Nephron (organoid): ENCODE measurements around the gene IGF1R.
"Not testable (repeated sequence)": the region's sequence is repeated elsewhere in the genome, so short reads cannot be mapped to it uniquely, and the experiment has no call there.

ENCODE experiments used
- H3K27ac Mint-ChIP-seq, 3 experiments: 2 replicates each; pipeline ENCODE4 v1.8.0; 2020; ENCODE audit warnings: mixed read lengths in 3 of 3, mild to moderate bottlenecking in 2 of 3, moderate library complexity in 1 of 3
- H3K27me3 Mint-ChIP-seq: 2 replicates; pipeline ENCODE4 v1.8.0; 2021; ENCODE audit warnings: low read depth, mild to moderate bottlenecking, moderate library complexity, mixed read lengths
- H3K36me3 Mint-ChIP-seq: 2 replicates; pipeline ENCODE4 v1.8.0; 2020; ENCODE audit warnings: low read depth, mixed read lengths
- H3K4me1 Mint-ChIP-seq: 2 replicates; pipeline ENCODE4 v1.8.0; 2020; ENCODE audit warnings: mixed read lengths
- H3K4me3 Mint-ChIP-seq, 3 experiments: 2 replicates each; pipeline ENCODE4 v1.8.0; 2020; ENCODE audit warnings: mild to moderate bottlenecking in 3 of 3, mixed read lengths in 3 of 3, moderate library complexity in 2 of 3
- H3K9me3 Mint-ChIP-seq: 2 replicates; pipeline ENCODE4 v1.8.0; 2020; ENCODE audit warnings: mixed read lengths
- CTCF ChIP-seq, 3 experiments: fragments of 200-600 bp; sonication (generic); IDR thresholded peaks; one replicate each; pipeline ENCODE4 v1.5.0; 2021; ENCODE audit warnings: antibody characterized with exemption in 3 of 3; ENCODE audit not compliant: unreplicated experiment in 3 of 3

IGF1R gene

DNA sequence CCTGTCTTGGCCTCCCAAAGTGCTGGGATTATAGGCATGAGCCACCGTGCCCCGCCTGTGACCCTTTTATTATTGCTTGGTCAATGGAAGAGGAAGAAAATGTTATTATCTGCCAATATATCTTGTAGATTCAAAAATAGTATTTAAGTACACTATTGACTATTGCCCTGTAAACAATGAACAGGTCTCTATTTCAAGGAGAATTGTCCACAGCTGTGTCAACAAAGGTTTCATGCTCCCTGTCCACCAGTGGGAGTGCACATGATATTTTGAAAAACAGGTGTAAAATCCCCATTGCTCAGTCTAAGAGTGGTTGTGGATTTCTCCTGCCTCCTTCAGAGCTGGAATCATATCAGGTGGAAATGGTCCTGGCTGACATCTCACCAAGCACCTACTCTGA is 36.5 kb upstream of the IGF1R start:
- TF ChIP-seq CTCF (IDR thresholded peaks at IDR 0.05; ENCODE audit: unreplicated experiment in 3 of 3) = no peak
- Mint-ChIP-seq H3K4me1 (no peaks in the 10 kb centered on the region), H3K27me3 (peaks cover 9% of the 10 kb centered on the region), H3K36me3 (no peaks in the 10 kb centered on the region), H3K9me3 (no peaks in the 10 kb centered on the region), H3K4me3 (no peak overlapping the region), H3K27ac (no peak overlapping the region)

DNA sequence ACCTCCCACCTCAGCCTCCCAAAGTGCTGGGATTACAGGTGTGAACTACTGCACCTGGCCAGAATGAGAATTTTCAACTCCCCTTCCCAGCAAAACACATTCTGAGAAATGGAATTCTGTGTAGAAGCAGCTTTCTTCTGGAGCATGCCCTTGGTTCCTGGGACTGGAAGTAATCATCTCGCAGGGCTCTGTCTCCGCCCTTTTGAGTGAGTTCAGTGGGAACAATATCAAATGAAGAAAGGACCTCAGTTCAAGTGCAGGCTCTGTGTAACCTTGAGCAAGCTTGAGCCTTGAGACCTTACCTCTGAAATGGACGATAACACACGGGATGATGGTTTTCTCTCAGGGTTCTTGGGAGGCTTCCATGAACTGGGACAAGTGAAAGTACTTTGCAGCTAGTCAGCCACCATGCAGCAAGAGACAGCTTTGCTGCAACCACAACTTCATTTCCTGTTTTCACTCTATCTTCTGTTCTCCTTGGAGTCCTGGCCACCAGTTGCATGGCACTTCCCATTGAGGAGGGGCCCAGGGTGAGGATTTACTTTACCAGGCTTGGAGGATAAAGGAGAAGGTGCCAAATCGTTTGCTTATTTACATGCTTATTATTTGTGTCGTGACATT is 35.7 kb upstream of the IGF1R start:
- peaks cover 9% of the 10 kb centered on the region for H3K27me3 Mint-ChIP-seq
- H3K9me3 Mint-ChIP-seq = no peaks in the 10 kb centered on the region
- H3K4me1 Mint-ChIP-seq = no peaks in the 10 kb centered on the region
- no peak for TF ChIP-seq CTCF (IDR thresholded peaks at IDR 0.05; ENCODE audit: unreplicated experiment in 3 of 3)
- no peaks in the 10 kb centered on the region for H3K36me3 Mint-ChIP-seq
- H3K4me3 Mint-ChIP-seq = no peak overlapping the region
- no peak overlapping the region for H3K27ac Mint-ChIP-seq

- TF ChIP-seq CTCF (IDR thresholded peaks at IDR 0.05; ENCODE audit: unreplicated experiment in 3 of 3) = no peak
- Mint-ChIP-seq H3K27me3 (peaks cover 11% of the 10 kb centered on the region), H3K27ac (no peak overlapping the region), H3K36me3 (no peaks in the 10 kb centered on the region), H3K4me3 (no peak overlapping the region), H3K9me3 (no peaks in the 10 kb centered on the region), H3K4me1 (no peaks in the 10 kb centered on the region)
Observed at GRCh38 chr15:98614681-98615080, 33.7 kb upstream of the IGF1R start.

- Mint-ChIP-seq H3K4me3 (no peak overlapping the region), H3K36me3 (no peaks in the 10 kb centered on the region), H3K4me1 (peaks cover 8% of the 10 kb centered on the region), H3K9me3 (no peaks in the 10 kb centered on the region), H3K27me3 (peaks cover 24% of the 10 kb centered on the region), H3K27ac (no peak overlapping the region)
- TF ChIP-seq CTCF (IDR thresholded peaks at IDR 0.05; ENCODE audit: unreplicated experiment in 3 of 3) = no peak
Observed at GRCh38 chr15:98616397-98616796, 31.9 kb upstream of the IGF1R start.

DNA sequence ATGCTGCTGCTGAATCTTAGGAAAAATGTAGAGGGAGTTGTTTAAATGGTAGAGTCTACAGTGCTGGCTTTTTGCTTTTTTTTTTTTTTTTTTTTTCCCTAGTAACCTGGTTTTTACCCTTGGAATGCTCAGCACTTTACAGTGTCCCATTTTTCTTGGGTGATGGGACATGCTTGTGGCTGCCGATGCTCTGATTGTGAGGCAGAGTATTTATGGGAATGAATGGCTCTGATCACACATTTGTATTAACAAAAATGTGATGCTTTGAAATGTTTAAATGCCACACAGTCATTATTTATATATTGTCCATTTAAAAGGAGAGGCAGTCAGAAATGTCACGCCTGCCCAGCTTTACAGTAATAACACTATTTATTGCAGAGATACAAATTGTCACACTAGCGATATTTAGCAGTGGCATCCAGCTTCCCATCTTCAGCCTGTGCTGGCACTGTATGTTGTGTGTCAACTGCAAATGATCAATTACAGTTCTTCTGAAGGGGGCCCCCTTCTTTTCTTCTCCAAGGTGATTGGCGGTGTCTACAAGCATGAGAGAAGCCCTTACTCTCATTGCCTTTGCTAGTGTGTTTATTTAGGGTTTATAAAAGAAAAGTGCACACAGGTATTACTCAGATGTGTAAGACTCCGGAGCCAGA is 30.9 kb upstream of the IGF1R start:
- Mint-ChIP-seq H3K9me3 (no peaks in the 10 kb centered on the region), H3K4me3 (no peak overlapping the region), H3K27ac (no peak overlapping the region), H3K27me3 (peaks cover 24% of the 10 kb centered on the region), H3K4me1 (peaks cover 8% of the 10 kb centered on the region), H3K36me3 (no peaks in the 10 kb centered on the region)
- TF ChIP-seq CTCF (IDR thresholded peaks at IDR 0.05; ENCODE audit: unreplicated experiment in 3 of 3) = no peak

GRCh38 chr15:98618576-98618975 is 29.8 kb upstream of the IGF1R start:
- not testable (repeated sequence) for H3K36me3 Mint-ChIP-seq, H3K4me3 Mint-ChIP-seq, H3K4me1 Mint-ChIP-seq, H3K27ac Mint-ChIP-seq, H3K9me3 Mint-ChIP-seq
- H3K27me3 Mint-ChIP-seq = peaks cover 19% of the 10 kb centered on the region
